MM.1S (cell line): ENCODE results near the gene SH3TC1.

Experiments
- DNase-seq: peaks from one replicate; pipeline ENCODE4 v3.0.0-alpha.2; 2015
- H2AFZ ChIP-seq: fragments of 300-600 bp; sonication (generic); 2 replicates; pipeline ENCODE4 v1.6.0; 2016; ENCODE audit warnings: antibody characterized with exemption, low read length
- H3F3A ChIP-seq: fragments of 300-600 bp; sonication (generic); 2 replicates; pipeline ENCODE4 v1.6.1; 2016; ENCODE audit warnings: mild to moderate bottlenecking, antibody characterized with exemption, low read length, moderate library complexity, mixed read lengths; ENCODE audit not compliant: insufficient read depth
- H3K27ac ChIP-seq: fragments of 300-600 bp; sonication (generic); 2 replicates; pipeline ENCODE4 v1.5.1; 2016; ENCODE audit warnings: mild to moderate bottlenecking, low read length
- H3K27me3 ChIP-seq: fragments of 300-600 bp; sonication (generic); replicated peaks from 2 replicates; pipeline ENCODE4 v1.6.0; 2016; ENCODE audit warnings: low read length; ENCODE audit not compliant: insufficient read depth
- H3K36me3 ChIP-seq: fragments of 300-600 bp; sonication (generic); replicated peaks from 2 replicates; pipeline ENCODE4 v1.6.1; 2016; ENCODE audit warnings: mild to moderate bottlenecking, low read length, mixed read lengths; ENCODE audit not compliant: insufficient read depth
- H3K4me1 ChIP-seq: fragments of 300-600 bp; sonication (generic); 2 replicates; pipeline ENCODE4 v1.6.1; 2016; ENCODE audit warnings: low read length, mixed read lengths
- H3K4me2 ChIP-seq: fragments of 300-600 bp; sonication (generic); 2 replicates; pipeline ENCODE4 v1.6.0; 2016; ENCODE audit warnings: low read depth, low read length
- H3K4me3 ChIP-seq: fragments of 300-600 bp; sonication (generic); 2 replicates; pipeline ENCODE4 v1.5.1; 2016; ENCODE audit warnings: low read length, mixed read lengths
- H3K79me2 ChIP-seq: fragments of 300-600 bp; sonication (generic); 2 replicates; pipeline ENCODE4 v1.6.1; 2016; ENCODE audit warnings: mixed run types, low read length, mixed read lengths
- H3K9ac ChIP-seq: fragments of 300-600 bp; sonication (generic); 2 replicates; pipeline ENCODE4 v1.6.1; 2016; ENCODE audit warnings: low read length, mixed read lengths
- H3K9me2 ChIP-seq: fragments of 300-600 bp; sonication (generic); replicated peaks from 2 replicates; pipeline ENCODE4 v1.6.1; 2016; ENCODE audit warnings: mild to moderate bottlenecking, low read length, mixed read lengths; ENCODE audit not compliant: insufficient read depth
- H3K9me3 ChIP-seq: fragments of 300-600 bp; sonication (generic); replicated peaks from 2 replicates; pipeline ENCODE4 v1.6.1; 2016; ENCODE audit warnings: mild to moderate bottlenecking, low read length, mixed read lengths; ENCODE audit not compliant: insufficient read depth
- H4K20me1 ChIP-seq: fragments of 300-600 bp; sonication (generic); 2 replicates; pipeline ENCODE4 v1.6.1; 2016; ENCODE audit warnings: mild to moderate bottlenecking, low read length, moderate library complexity, mixed read lengths; ENCODE audit not compliant: insufficient read depth
- CTCF ChIP-seq: fragments of 300-600 bp; sonication (generic); IDR thresholded peaks from 2 replicates; pipeline ENCODE4 v1.5.1; 2016; ENCODE audit warnings: antibody characterized with exemption, low read length, mixed read lengths
- EZH2 ChIP-seq: fragments of 300-600 bp; sonication (generic); optimal IDR thresholded peaks from 2 replicates; pipeline ENCODE3; 2017; ENCODE audit warnings: low read depth, mild to moderate bottlenecking, antibody characterized with exemption, low read length, mixed read lengths
- EZH2phosphoT487 ChIP-seq: fragments of 300-600 bp; sonication (generic); IDR thresholded peaks from 2 replicates; pipeline ENCODE4 v1.6.1; 2018; ENCODE audit warnings: antibody characterized with exemption, low read length

Gene SH3TC1

GRCh38 chr4:8259743-8260430, 60.8 kb downstream of the SH3TC1 start:
- H3F3A ChIP-seq, result no peaks in the 10 kb centered on the region
- no peaks in the 10 kb centered on the region for H3K9me3 ChIP-seq
- no peak overlapping the region for H3K27ac ChIP-seq
- no peak overlapping the region for H3K9ac ChIP-seq
- H3K36me3 ChIP-seq, result no peaks in the 10 kb centered on the region
- no peaks in the 10 kb centered on the region for H3K79me2 ChIP-seq
- no peaks in the 10 kb centered on the region for H4K20me1 ChIP-seq
- no peaks in the 10 kb centered on the region for H3K4me1 ChIP-seq
- H3K4me2 ChIP-seq, result no peak overlapping the region
- no peak overlapping the region for H3K4me3 ChIP-seq
- TF ChIP-seq EZH2phosphoT487, result no peak
- TF ChIP-seq EZH2, result no peak
- no peak for TF ChIP-seq CTCF
- no peaks in the 10 kb centered on the region for H3K9me2 ChIP-seq
- H2AFZ ChIP-seq, result no peak overlapping the region
- no peak for DNase-seq
- peaks cover 96% of the 10 kb centered on the region for H3K27me3 ChIP-seq

- Histone ChIP-seq H3K9ac (no peak overlapping the region), H3K9me3 (no peaks in the 10 kb centered on the region), H3K4me1 (no peaks in the 10 kb centered on the region), H3K79me2 (no peaks in the 10 kb centered on the region), H4K20me1 (no peaks in the 10 kb centered on the region), H3K27me3 (peaks cover 96% of the 10 kb centered on the region), H3K36me3 (no peaks in the 10 kb centered on the region), H3K9me2 (no peaks in the 10 kb centered on the region), H3F3A (no peaks in the 10 kb centered on the region), H2AFZ (no peak overlapping the region), H3K4me2 (no peak overlapping the region), H3K27ac (no peak overlapping the region), H3K4me3 (no peak overlapping the region)
- TF ChIP-seq EZH2 (no peak), CTCF (no peak), EZH2phosphoT487 (no peak)
- no peak for DNase-seq
These were observed 61.6 kb downstream of the SH3TC1 start for GRCh38 chr4:8260656-8261111.

GRCh38 chr4:8261851-8262535, 62.9 kb downstream of the SH3TC1 start:
- H3K36me3 ChIP-seq, result no peaks in the 10 kb centered on the region
- peaks cover 97% of the 10 kb centered on the region for H3K27me3 ChIP-seq
- H3F3A ChIP-seq, result no peaks in the 10 kb centered on the region
- no peak for DNase-seq
- H3K79me2 ChIP-seq, result no peaks in the 10 kb centered on the region
- no peak overlapping the region for H3K27ac ChIP-seq
- H3K9ac ChIP-seq, result no peak overlapping the region
- H3K4me1 ChIP-seq, result no peaks in the 10 kb centered on the region
- H3K4me2 ChIP-seq, result no peak overlapping the region
- TF ChIP-seq EZH2 (no peak), EZH2phosphoT487 (no peak)
- no peaks in the 10 kb centered on the region for H3K9me2 ChIP-seq
- no peak overlapping the region for H2AFZ ChIP-seq
- H3K4me3 ChIP-seq, result no peak overlapping the region
- no peaks in the 10 kb centered on the region for H4K20me1 ChIP-seq
- H3K9me3 ChIP-seq, result no peaks in the 10 kb centered on the region
